ENCODE measurements around the gene CEMIP2. TPM values are rescaled to one million over a fixed set of nuclear protein-coding genes. Genes with fewer than 3 reads are reported as not detected.

Gene CEMIP2
- polyA plus RNA-seq, 4 donors = 24.6 to 31.8 (median 27.5) TPM

DNA sequence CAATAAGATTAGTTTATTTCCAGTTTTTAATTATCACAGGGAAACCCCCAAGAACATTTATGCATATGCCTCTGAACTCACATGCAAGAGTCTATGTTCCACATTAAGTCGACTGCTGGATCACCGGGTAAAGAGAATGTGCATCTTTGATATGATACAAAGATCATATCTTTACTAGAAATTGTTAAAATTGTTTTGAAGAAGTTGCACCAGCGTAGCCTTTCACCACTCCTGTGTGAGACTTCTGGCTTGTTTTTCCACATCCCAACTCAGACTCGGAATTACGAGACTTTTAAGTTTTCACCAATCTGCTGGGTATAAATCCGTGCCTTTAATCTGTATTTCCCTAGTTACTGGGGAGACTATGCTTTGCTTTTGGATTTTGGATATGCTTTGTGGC is 113.2 kb downstream of the CEMIP2 start:
- DNase-seq (ENCODE audit: low read depth in 4 of 4, low spot score in 3 of 4) = no peak

DNA sequence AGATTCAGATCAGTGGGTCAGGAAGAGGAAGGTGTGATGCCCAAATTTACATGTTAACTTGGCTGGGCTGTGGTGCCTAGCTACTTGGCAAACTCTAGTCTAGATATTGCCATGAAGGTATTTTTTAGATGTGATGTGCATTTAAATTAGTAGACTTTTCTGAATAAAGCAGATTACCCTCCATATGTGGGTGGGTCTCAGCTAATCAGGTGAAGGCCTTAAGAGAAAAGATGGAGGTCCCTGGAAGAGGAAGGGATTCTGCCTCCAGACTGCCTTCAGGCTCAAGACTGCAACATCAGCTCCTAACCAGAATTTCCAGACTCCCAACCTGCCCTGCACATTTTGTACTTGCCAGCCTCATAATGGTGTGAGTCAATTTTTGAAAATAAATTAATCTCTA is 115.8 kb downstream of the CEMIP2 start:
- no peak for DNase-seq (ENCODE audit: low read depth in 4 of 4, low spot score in 3 of 4)

DNA sequence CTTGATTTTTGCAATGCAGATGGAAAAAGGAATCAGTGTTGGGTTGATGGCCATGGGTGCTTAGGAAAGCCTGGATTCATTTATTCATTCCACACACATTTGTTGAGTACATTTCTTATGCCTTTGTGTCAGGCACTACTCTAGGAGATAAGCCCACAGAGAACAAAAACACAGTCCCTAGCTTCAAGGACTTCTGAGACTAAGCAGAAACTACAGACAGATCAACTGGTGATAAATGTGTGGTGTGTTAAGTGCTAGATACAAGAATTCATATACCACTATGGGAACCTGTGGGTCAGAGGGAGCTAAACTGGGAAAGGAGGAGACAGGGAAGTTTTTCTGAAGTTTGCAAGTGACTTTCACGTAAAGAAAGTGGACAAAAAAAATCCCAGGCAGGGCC is 119.9 kb downstream of the CEMIP2 start:
- DNase-seq (ENCODE audit: low read depth in 4 of 4, low spot score in 3 of 4) = no peak

DNA sequence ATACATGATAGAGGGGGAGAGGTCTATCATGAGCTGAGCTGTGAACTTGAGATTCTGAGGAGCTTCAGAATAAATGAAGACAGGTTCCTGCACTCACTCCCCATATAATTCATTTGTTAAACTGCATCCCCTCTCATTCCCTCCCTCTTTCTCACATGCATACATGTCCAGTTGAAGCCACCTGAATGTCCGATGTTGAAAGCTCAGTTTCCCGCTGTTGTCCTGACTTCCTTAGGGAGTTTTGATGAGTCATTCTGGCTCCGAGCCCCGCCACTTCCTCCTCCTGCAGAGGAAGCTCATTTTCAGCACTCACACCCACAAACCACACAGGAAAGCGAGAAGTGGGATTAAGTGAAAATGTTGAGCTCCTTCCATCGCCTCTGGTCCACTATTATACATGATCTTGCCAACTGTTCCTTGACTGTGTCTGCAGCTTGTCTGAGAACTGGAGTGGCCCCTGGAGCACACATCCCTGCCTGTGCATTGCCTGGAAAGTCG is 121.2 kb downstream of the CEMIP2 start:
- DNase-seq (ENCODE audit: low read depth in 4 of 4, low spot score in 3 of 4) = no peak

DNA sequence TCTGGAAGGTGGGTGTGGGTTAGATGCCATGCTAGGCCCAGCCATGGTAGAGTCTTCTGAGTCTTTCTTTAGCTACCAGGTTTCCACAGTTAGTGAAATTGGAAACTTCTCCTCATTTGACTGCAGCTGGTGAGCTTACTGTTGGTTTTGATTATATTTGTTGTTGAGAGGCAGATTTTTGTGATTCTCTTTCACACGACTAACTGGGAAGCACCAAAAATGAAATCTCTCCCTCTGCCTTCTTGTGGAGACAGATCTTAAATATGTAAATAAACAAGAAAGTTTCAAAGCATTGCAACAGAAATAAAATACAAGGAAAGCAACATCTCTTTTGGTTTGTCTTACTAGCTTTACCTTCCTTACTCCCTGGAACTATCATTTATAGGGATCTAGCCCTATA is 122.2 kb downstream of the CEMIP2 start:
- no peak for DNase-seq (ENCODE audit: low read depth in 4 of 4, low spot score in 3 of 4)

DNA sequence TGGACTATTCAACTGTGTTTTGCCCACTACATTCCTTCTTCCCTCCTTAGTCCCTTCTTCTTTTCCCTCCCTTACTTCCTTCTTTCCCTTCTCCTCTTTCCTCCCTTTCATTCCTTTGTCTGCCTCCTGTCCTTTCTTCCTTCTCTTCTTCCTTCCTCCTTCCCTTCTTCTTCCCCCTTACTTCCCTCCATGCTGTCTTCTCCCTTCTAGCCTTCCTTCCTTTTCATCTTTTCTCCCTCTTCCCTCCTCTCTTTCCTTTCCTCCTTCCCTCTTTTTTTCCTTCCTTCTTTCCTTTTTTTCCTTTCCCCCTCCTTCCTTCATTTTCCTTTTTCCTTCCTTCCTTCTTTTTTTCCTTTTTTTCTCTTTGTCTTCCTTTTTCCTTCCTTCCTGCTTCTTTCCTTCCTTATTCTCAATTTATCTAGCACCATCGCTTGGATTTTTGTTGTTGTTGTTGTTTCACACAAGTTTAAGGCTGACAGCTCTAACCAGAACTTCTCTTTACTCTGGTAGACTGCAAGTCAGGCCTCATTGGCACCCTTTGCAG is 123.4 kb downstream of the CEMIP2 start:
- no peak for DNase-seq (ENCODE audit: low read depth in 4 of 4, low spot score in 3 of 4)

DNA sequence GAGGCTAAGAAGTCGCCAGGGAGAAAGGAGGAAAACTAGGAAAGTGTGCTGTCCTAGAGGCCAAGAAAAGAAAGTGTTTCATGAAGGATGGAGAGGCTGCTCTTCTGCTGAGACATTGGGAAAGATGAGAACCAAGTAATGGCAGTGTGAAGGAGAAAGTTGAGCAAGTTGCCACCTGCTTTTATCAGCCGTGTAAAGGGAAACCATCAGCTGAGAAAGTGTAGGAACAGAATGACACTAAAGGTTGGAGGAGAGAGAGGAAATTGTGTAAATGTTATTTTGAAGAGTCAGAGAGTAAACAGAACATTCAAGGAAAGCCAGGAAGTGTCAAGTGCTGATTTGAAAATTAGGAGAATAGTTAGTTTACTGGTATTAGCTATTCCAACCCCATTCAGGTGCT is 125.0 kb downstream of the CEMIP2 start:
- no peak for DNase-seq (ENCODE audit: low read depth in 4 of 4, low spot score in 3 of 4)

DNA sequence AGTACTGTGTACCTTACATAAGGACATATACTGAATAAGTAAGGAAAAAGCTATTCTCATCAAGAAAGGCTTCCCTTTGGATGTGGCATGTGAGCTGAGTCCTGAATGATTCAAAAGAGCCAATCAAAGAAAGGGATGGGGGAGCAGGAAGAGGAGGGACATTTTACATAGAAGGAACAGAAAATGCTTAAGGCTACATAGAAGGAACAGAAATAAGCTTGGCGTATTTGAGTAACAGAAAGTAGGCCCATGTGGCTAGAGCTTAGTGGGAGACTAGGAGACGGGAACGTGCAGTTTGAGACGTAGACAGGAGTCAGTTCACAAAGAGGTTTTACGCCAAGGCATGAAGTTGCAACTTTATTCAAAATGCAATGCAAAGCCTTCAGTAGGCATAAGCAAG is 126.3 kb downstream of the CEMIP2 start:
- DNase-seq (ENCODE audit: low read depth in 4 of 4, low spot score in 3 of 4) = no peak

DNA sequence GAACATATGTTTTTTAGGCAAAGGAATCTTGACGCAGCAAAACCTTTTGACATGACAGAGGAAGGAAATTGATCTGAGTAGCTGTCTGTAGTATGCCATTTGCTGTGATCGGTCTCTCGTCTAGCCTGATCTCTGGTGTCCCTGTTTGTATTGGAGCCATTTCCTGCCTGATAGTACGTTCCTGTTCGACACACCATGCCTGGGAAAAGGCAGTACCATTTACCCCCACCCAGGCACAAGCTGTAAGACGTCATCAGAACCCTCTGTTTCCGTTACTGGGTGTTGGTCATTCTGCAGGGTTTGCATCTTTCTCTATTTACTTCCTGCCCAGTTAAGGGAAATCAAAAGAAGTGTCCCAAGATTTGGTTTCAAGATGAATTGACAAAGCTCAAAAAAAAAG is 129.7 kb downstream of the CEMIP2 start:
- DNase-seq (ENCODE audit: low read depth in 4 of 4, low spot score in 3 of 4) = no peak

DNA sequence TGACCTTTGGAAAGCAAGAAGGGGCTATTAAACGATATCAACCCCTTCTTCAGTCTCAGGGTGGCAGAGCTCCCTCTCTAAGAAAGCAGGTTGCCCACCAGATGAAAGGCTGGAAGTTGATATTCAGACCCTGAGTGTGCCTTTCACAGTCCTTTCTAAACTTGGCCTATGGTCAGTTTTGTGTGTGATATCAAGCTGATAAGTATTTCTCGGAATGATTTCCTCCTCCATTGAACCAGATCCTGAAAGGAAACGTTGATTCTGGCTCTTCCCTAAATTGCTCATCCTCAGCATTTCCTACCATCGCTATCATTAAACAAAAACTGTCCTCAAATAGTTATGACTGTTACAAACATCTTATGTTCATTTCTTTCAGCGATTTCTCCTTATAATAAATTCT is 130.4 kb downstream of the CEMIP2 start:
- no peak for DNase-seq (ENCODE audit: low read depth in 4 of 4, low spot score in 3 of 4)

DNA sequence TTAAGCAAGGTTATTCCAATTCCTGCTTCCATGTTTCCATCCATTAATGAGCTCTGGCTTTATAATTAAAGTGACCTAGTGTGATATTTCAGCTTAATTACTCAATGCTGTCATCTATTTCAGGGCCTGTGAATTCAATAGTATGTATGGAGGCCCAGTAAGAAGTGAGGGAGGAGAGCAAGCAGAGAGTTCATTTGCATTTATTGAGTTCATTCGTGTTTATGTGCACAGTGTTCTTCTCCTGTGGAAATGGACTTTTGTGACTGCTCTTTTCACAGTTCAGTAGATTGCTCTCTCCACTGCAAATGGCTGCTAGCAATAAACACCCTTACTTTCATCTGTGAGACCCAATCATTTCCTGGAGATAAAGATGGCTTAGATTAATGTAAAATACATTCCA is 130.9 kb downstream of the CEMIP2 start:
- DNase-seq (ENCODE audit: low read depth in 4 of 4, low spot score in 3 of 4) = no peak

DNA sequence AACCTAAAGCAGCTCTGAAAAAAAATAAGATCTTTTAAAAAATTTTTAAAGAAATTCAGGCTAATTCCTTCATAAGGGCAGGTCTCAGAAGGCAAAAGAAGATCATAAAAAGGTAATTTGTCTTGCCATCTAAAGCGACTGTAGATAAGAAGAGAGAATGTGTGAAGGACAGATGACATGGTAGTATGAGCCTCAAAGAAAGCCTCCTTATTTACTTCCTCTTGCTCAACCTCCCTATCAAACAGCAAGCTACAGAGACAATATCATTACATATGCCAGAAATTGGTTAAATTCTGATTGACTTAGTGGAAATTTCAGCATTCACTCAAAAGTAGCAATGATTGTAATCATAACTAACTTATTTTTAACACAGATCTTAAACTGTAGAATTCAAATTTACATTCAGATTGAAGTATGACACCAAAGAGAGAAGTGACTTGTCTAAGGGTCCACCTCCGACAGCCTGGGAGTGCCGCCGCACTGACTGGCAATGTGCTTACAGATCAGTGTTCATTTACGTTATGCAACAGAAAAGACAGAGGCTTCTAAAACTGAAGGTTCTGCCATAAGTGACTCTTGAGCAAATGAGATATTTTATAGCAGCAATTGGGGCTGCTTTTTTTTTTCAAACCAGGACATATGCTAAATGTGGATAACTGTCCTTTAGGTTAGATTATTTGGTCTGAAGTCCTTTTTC is 132.0 kb downstream of the CEMIP2 start:
- DNase-seq (ENCODE audit: low read depth in 4 of 4, low spot score in 3 of 4) = no peak

DNA sequence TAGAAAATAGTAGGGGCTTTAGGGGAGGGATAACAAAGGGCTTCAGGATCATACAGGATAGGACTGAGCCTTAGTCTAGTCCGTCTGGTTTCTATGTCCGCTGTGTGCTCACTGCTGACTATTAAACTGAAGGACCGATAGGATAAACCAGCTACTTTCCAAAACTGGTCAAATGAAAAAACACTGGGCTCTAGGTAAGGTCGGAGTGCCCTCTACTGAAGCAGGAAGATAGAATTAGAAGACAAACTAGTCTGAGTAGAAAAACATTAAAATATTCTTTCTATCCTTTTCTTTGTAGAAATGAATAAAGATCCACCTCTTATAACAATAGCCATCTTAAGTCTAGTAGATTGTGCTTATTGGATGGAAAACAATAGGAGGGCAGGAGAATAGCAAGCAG is 133.6 kb downstream of the CEMIP2 start:
- no peak for DNase-seq (ENCODE audit: low read depth in 4 of 4, low spot score in 3 of 4)

Other genes starting within 250 kb of the CEMIP2 start
- gene ABHD17B, start 142.7 kb upstream of the CEMIP2 start, polyA plus RNA-seq (ENCODE audit: insufficient read length in 4 of 4) = 10 to 100 TPM; 29.8 to 34.3 (median 33.5) TPM
- gene C9orf85, start 143.1 kb upstream of the CEMIP2 start, polyA plus RNA-seq (ENCODE audit: insufficient read length in 4 of 4) = 10 to 100 TPM; 16.5 to 18.9 (median 17.8) TPM

All from right renal pelvis (tissue), 4 donors.